CD14-positive monocyte (primary cell): ENCODE data around the gene NLGN1. TPM values are rescaled to one million over a fixed set of nuclear protein-coding genes. Genes with fewer than 3 reads are reported as not detected.

ENCODE experiments used
- DNase-seq, 3 donors: peaks; one replicate each; pipeline ENCODE4 v3.0.0-alpha.2; 2011 to 2022
- H2AFZ ChIP-seq: 2 replicates; pipeline ENCODE4 v1.6.0; 2012; ENCODE audit warnings: mild to moderate bottlenecking, low read depth, low read length, inconsistent platforms; ENCODE audit not compliant: insufficient read depth, poor library complexity, severe bottlenecking
- H3K27ac ChIP-seq, 2 donors: 1 replicate in 1 of 2; 2 replicates in 1 of 2; pipeline ENCODE4 v1.5.1; 2012 to 2013; ENCODE audit warnings: low read length in 2 of 2, control low read depth in 1 of 2, inconsistent platforms in 1 of 2, low read depth in 1 of 2, mild to moderate bottlenecking in 1 of 2
- H3K27me3 ChIP-seq, 2 donors: one replicate each; pipeline versions ENCODE4 v1.6.0 to v1.6.1; 2011 to 2013; ENCODE audit warnings: low read length in 2 of 2; ENCODE audit not compliant: control insufficient read depth in 2 of 2, insufficient read depth in 2 of 2
- H3K36me3 ChIP-seq, 2 donors: replicated peaks in 1 of 2; 1 replicate in 1 of 2; 2 replicates in 1 of 2; pipeline versions ENCODE4 v1.5.1 to v1.6.1; 2012 to 2013; ENCODE audit warnings: low read length in 2 of 2, control low read depth in 1 of 2, inconsistent platforms in 1 of 2, mild to moderate bottlenecking in 1 of 2; ENCODE audit not compliant: insufficient read depth in 2 of 2, control insufficient read depth in 1 of 2
- H3K4me1 ChIP-seq, 2 donors: 1 replicate in 1 of 2; 2 replicates in 1 of 2; pipeline versions ENCODE4 v1.5.1 to v1.6.1; 2012 to 2013; ENCODE audit warnings: low read length in 2 of 2, control low read depth in 1 of 2, inconsistent platforms in 1 of 2, mild to moderate bottlenecking in 1 of 2, moderate library complexity in 1 of 2; ENCODE audit not compliant: insufficient read depth in 2 of 2, control insufficient read depth in 1 of 2
- H3K4me2 ChIP-seq: replicated peaks from 2 replicates; pipeline ENCODE3; 2012; ENCODE audit warnings: low read length, moderate library complexity, mild to moderate bottlenecking; ENCODE audit not compliant: poor library complexity, severe bottlenecking; ENCODE audit errors: extremely low read depth
- H3K4me3 ChIP-seq, 3 experiments: fragments of 200-600 bp in 1 of 3; sonication (generic) in 1 of 3; replicated peaks in 1 of 3; 1 replicate in 2 of 3; 2 replicates in 1 of 3; pipeline ENCODE4 v1.5.1; 2011 to 2013; ENCODE audit warnings: low read length in 3 of 3, mild to moderate bottlenecking in 3 of 3, control low read depth in 2 of 3, low read depth in 2 of 3, inconsistent platforms in 1 of 3, moderate library complexity in 1 of 3
- H3K79me2 ChIP-seq: 2 replicates; pipeline ENCODE4 v1.6.0; 2012; ENCODE audit warnings: mild to moderate bottlenecking, control low read depth, inconsistent platforms, low read length, moderate library complexity; ENCODE audit not compliant: insufficient read depth
- H3K9ac ChIP-seq: 2 replicates; pipeline ENCODE4 v1.6.0; 2017; ENCODE audit warnings: low read length, mild to moderate bottlenecking; ENCODE audit not compliant: insufficient read depth, poor library complexity, severe bottlenecking
- H3K9me3 ChIP-seq, 2 donors: replicated peaks in 1 of 2; 1 replicate in 1 of 2; 2 replicates in 1 of 2; pipeline versions ENCODE4 v1.5.1 to v1.6.1; 2012 to 2013; ENCODE audit warnings: low read length in 2 of 2, control low read depth in 1 of 2; ENCODE audit not compliant: control insufficient read depth in 1 of 2, insufficient read depth in 1 of 2
- H4K20me1 ChIP-seq: 2 replicates; pipeline ENCODE4 v1.6.0; 2012; ENCODE audit warnings: mild to moderate bottlenecking, low read length, control low read depth, moderate library complexity; ENCODE audit not compliant: insufficient read depth
- H3K27ac Mint-ChIP-seq, 7 donors: one replicate each; pipeline ENCODE4 v1.8.0; 2020; ENCODE audit warnings: mild to moderate bottlenecking in 7 of 7, mixed read lengths in 7 of 7, moderate library complexity in 6 of 7, inconsistent platforms in 2 of 7
- H3K27me3 Mint-ChIP-seq, 3 donors: one replicate each; pipeline ENCODE4 v1.8.0; 2021 to 2022; ENCODE audit warnings: low read depth in 3 of 3, mild to moderate bottlenecking in 3 of 3, mixed read lengths in 3 of 3, moderate library complexity in 3 of 3, inconsistent platforms in 1 of 3
- H3K36me3 Mint-ChIP-seq, 2 donors: one replicate each; pipeline ENCODE4 v1.8.0; 2020; ENCODE audit warnings: mixed read lengths in 2 of 2, inconsistent platforms in 1 of 2, mild to moderate bottlenecking in 1 of 2
- H3K4me1 Mint-ChIP-seq: one replicate; pipeline ENCODE4 v1.8.0; 2020; ENCODE audit warnings: mild to moderate bottlenecking, mixed read lengths
- H3K4me3 Mint-ChIP-seq, 2 donors: one replicate each; pipeline ENCODE4 v1.8.0; 2020; ENCODE audit warnings: mild to moderate bottlenecking in 2 of 2, mixed read lengths in 2 of 2, moderate library complexity in 1 of 2
- H3K9me3 Mint-ChIP-seq, 7 donors: one replicate each; pipeline ENCODE4 v1.8.0; 2020 to 2022; ENCODE audit warnings: mixed read lengths in 7 of 7, mild to moderate bottlenecking in 6 of 7, moderate library complexity in 6 of 7, inconsistent platforms in 2 of 7
- WGBS: methylation state at CpG from one replicate; pipeline ENCODE4 v1.1.5; 2013; ENCODE audit warnings: missing lambda C conversion rate; ENCODE audit not compliant: insufficient coverage; 5-methylcytosine and 5-hydroxymethylcytosine counted together
- intact Hi-C, 2 donors: fragments of 100-400 bp; cut with micrococcal nuclease; formaldehyde crosslinking; loops; one replicate each; pipeline versions ENCODE4 v1.15.0 to v1.15.1; 2023
- polyA plus RNA-seq, 3 donors: library from polyadenylated mRNA; depleted of rRNA in 1 of 3; unstranded in 2 of 3; stranded (reverse) in 1 of 3; fragments of 300-500 nt in 2 of 3; fragments of >200 nt in 1 of 3; fragmentation: Illumina TruSeq in 2 of 3; gene quantifications; 1 replicate in 2 of 3; 2 replicates in 1 of 3; pipeline ENCODE4 v1.2.3, GENCODE V29; 2012 to 2021
- TF ChIP-seq, protein P1 (sequence below): fragments of 200-600 bp; IDR thresholded peaks from one replicate; pipeline ENCODE4 v1.8.0; 2022; ENCODE audit warnings: antibody characterized with exemption, mild to moderate bottlenecking

NLGN1 gene
- polyA plus RNA-seq, 3 donors = not detected

DNA sequence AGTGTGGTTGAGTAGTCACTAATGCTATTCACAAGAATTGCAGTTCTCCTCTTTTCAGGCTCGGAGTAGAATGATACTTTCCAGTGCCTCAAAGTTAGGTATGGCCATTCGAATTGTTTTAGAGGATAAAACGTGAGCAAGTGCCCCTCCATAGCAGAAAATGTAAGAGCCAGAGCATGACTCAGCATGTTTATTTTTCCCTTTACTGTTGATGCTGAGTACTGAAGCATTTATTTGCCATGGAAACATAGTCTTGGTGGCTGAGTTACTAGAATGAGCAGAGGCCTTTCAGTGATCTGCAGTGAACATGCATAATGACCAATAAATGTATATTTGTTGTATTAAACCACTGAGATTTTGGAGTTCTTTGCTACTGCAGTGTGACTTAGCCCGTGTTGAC lies 540.6 kb downstream of the NLGN1 start:
- Mint-ChIP-seq H3K27ac (no peak overlapping the region), H3K4me3 (no peak overlapping the region), H3K36me3 (no peaks in the 10 kb centered on the region), H3K4me1 (no peaks in the 10 kb centered on the region), H3K9me3 (peaks cover 0 to 1% (median 0%) of the 10 kb centered on the region in 7 donors), H3K27me3 (no peaks in the 10 kb centered on the region)
- H2AFZ ChIP-seq = no peak overlapping the region
- H3K79me2 ChIP-seq = no peaks in the 10 kb centered on the region
- intact Hi-C loops = no loop called here
- no peak overlapping the region for H3K9ac ChIP-seq
- TF ChIP-seq, protein P1, sequence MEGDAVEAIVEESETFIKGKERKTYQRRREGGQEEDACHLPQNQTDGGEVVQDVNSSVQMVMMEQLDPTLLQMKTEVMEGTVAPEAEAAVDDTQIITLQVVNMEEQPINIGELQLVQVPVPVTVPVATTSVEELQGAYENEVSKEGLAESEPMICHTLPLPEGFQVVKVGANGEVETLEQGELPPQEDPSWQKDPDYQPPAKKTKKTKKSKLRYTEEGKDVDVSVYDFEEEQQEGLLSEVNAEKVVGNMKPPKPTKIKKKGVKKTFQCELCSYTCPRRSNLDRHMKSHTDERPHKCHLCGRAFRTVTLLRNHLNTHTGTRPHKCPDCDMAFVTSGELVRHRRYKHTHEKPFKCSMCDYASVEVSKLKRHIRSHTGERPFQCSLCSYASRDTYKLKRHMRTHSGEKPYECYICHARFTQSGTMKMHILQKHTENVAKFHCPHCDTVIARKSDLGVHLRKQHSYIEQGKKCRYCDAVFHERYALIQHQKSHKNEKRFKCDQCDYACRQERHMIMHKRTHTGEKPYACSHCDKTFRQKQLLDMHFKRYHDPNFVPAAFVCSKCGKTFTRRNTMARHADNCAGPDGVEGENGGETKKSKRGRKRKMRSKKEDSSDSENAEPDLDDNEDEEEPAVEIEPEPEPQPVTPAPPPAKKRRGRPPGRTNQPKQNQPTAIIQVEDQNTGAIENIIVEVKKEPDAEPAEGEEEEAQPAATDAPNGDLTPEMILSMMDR = no peak
- DNase-seq = no peak
- no peaks in the 10 kb centered on the region for H4K20me1 ChIP-seq
- no peaks in the 10 kb centered on the region for H3K36me3 ChIP-seq
- H3K4me1 ChIP-seq = no peaks in the 10 kb centered on the region
- no peaks in the 10 kb centered on the region for H3K9me3 ChIP-seq
- H3K27ac ChIP-seq = no peak overlapping the region
- WGBS = 20% methylated on average over 1 of the region's 4 CpGs
- H3K4me3 ChIP-seq = no peak overlapping the region
- no peaks in the 10 kb centered on the region for H3K27me3 ChIP-seq
- no peak overlapping the region for H3K4me2 ChIP-seq

DNA sequence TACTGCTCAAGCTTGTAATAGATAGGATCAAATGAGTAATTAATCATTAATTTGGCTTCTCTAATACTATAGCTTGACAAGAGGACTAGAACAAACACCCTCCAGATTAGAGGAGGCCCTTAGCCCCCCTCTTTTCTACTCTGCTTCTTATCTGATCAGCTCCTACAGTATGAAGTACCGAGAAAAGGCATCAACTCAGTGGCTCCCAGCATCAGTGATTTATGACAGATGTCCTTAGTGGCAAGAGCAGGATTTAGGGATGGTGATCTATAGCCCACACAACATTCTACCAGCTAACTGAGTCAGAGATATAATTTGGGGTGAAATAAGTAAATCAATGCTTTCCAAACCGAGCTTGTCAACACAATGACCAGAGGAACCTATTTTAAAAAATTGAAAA lies 541.1 kb downstream of the NLGN1 start:
- H3K27ac Mint-ChIP-seq = no peak overlapping the region
- Histone ChIP-seq H3K4me2 (no peak overlapping the region), H2AFZ (no peak overlapping the region), H4K20me1 (no peaks in the 10 kb centered on the region), H3K27me3 (no peaks in the 10 kb centered on the region), H3K4me1 (no peaks in the 10 kb centered on the region), H3K27ac (no peak overlapping the region), H3K9me3 (no peaks in the 10 kb centered on the region), H3K9ac (no peak overlapping the region), H3K79me2 (no peaks in the 10 kb centered on the region), H3K4me3 (no peak overlapping the region), H3K36me3 (no peaks in the 10 kb centered on the region)
- H3K4me3 Mint-ChIP-seq = no peak overlapping the region
- intact Hi-C loops = no loop called here
- H3K36me3 Mint-ChIP-seq = no peaks in the 10 kb centered on the region
- peaks cover 0 to 1% (median 0%) of the 10 kb centered on the region in 7 donors for H3K9me3 Mint-ChIP-seq
- WGBS = no CpG with 5 or more reads among the region's 2 CpGs
- H3K4me1 Mint-ChIP-seq = no peaks in the 10 kb centered on the region
- no peaks in the 10 kb centered on the region for H3K27me3 Mint-ChIP-seq
- TF ChIP-seq, protein P1 = no peak
- DNase-seq = no peak
